ENCODE results near the gene RAB32. TPM values are rescaled to one million over a fixed set of nuclear protein-coding genes. Genes with fewer than 3 reads are reported as not detected.

The RAB32 gene
- total and polyA plus RNA-seq, 3 donors from 2014 or later, result 31.3 to 54.6 (median 39.1) TPM

DNA sequence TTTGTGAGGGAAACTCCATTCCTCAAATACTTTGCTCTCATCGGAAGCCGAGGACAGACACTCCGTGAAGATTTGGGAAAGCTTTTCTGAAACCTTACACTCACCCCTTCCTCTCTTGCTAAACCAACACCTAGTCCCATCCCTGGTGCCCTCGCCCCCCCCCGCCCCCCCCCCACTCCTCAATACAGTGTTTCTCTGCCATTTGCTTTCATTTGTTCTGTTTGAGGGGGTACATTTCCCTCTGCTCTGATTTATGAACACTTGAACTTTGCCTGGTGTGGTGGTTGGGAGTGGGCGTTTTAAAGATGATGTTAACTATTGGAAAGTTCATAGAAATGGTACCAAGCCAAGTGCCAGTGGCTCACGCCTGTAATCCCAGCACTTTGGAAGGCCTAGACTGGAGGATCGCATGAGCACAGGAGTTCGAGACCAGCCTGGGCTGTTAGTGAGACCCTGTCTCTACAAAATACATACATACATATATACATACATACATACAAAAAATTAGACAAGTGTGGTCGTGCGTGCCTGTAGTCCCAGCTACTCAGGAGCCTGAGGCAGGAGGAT is 1.1 kb downstream of the RAB32 start:
- WGBS, 2 donors, result 26 to 32% methylated on average over 9 to 10 of the region's 11 CpGs
- peak overlapping the region; percentile 97 to 99 for H3K27ac ChIP-seq
- intact Hi-C loops (cut with DNase I; ENCODE audit: low total_unique reads), result loop anchor here (5.0 kb wide), 1 partner anchor 153 kb away; no protein-coding TSS in a partner anchor
- TF ChIP-seq, protein P1, sequence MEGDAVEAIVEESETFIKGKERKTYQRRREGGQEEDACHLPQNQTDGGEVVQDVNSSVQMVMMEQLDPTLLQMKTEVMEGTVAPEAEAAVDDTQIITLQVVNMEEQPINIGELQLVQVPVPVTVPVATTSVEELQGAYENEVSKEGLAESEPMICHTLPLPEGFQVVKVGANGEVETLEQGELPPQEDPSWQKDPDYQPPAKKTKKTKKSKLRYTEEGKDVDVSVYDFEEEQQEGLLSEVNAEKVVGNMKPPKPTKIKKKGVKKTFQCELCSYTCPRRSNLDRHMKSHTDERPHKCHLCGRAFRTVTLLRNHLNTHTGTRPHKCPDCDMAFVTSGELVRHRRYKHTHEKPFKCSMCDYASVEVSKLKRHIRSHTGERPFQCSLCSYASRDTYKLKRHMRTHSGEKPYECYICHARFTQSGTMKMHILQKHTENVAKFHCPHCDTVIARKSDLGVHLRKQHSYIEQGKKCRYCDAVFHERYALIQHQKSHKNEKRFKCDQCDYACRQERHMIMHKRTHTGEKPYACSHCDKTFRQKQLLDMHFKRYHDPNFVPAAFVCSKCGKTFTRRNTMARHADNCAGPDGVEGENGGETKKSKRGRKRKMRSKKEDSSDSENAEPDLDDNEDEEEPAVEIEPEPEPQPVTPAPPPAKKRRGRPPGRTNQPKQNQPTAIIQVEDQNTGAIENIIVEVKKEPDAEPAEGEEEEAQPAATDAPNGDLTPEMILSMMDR (IDR thresholded peaks at IDR 0.05), result no peak
- no peak for TF ChIP-seq POLR2A (IDR thresholded peaks at IDR 0.05)
- H3K4me1 ChIP-seq, result peaks cover 11% of the 10 kb centered on the region
- no peaks in the 10 kb centered on the region for H3K36me3 ChIP-seq (ENCODE audit: low read depth, missing control alignments)
- peak overlapping the region; percentile 80 to 82 for H3K4me3 ChIP-seq
- DNase-seq, result no peak
- H3K27me3 ChIP-seq, result no peaks in the 10 kb centered on the region
- H3K9me3 ChIP-seq, result no peaks in the 10 kb centered on the region

- no peaks in the 10 kb centered on the region for H3K27me3 ChIP-seq
- intact Hi-C loops (cut with DNase I; ENCODE audit: low total_unique reads), result no loop called here
- WGBS, 2 donors, result 45 to 56% methylated on average over 5 of the region's 5 CpGs
- no peaks in the 10 kb centered on the region for H3K36me3 ChIP-seq (ENCODE audit: low read depth, missing control alignments)
- H3K4me1 ChIP-seq, result peaks cover 11% of the 10 kb centered on the region
- TF ChIP-seq, protein P1 (IDR thresholded peaks at IDR 0.05), result no peak
- TF ChIP-seq POLR2A (IDR thresholded peaks at IDR 0.05), result no peak
- H3K27ac ChIP-seq, result peak overlapping the region in 1 of 2 donors; percentile 99
- no peak overlapping the region for H3K4me3 ChIP-seq
- H3K9me3 ChIP-seq, result no peaks in the 10 kb centered on the region
- DNase-seq, result no peak
Observed at GRCh38 chr6:146545581-146545980, 1.9 kb downstream of the RAB32 start.

GRCh38 chr6:146546443-146547043 is 2.9 kb downstream of the RAB32 start:
- no peaks in the 10 kb centered on the region for H3K36me3 ChIP-seq (ENCODE audit: low read depth, missing control alignments)
- 58 to 74% methylated on average over 3 of the region's 3 CpGs for WGBS, 2 donors
- no peak overlapping the region for H3K4me3 ChIP-seq
- intact Hi-C loops (cut with DNase I; ENCODE audit: low total_unique reads), result no loop called here
- H3K27ac ChIP-seq, result no peak overlapping the region
- no peaks in the 10 kb centered on the region for H3K9me3 ChIP-seq
- no peak for TF ChIP-seq POLR2A (IDR thresholded peaks at IDR 0.05)
- TF ChIP-seq, protein P1 (IDR thresholded peaks at IDR 0.05), result no peak
- peaks cover 11% of the 10 kb centered on the region for H3K4me1 ChIP-seq
- no peaks in the 10 kb centered on the region for H3K27me3 ChIP-seq
- no peak for DNase-seq

DNA sequence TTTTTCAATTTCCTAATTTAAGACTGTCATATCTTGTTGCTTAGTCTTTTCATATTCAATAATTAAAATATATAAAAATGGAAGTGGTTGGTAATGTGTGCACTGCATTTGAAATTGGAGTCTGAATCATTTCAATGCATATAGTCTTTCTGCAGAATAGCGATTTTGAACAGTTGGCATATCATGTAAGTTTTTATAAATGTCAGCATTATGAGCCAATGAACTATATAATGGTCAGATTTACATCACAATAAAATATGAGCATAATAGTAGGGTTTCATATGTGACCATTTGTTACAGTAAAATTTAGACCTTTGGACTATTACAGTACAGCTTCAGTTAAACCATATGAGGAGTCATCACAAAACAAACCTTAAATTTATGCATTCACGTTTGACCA is 4.3 kb downstream of the RAB32 start:
- WGBS, 2 donors, result 91 to 94% methylated on average over 2 of the region's 2 CpGs
- Histone ChIP-seq H3K9me3 (no peaks in the 10 kb centered on the region), H3K4me1 (peaks cover 11% of the 10 kb centered on the region), H3K4me3 (no peak overlapping the region), H3K36me3 (ENCODE audit: low read depth, missing control alignments) (no peaks in the 10 kb centered on the region), H3K27me3 (no peaks in the 10 kb centered on the region), H3K27ac (no peak overlapping the region)
- TF ChIP-seq, protein P1 (IDR thresholded peaks at IDR 0.05), result no peak
- no peak for TF ChIP-seq POLR2A (IDR thresholded peaks at IDR 0.05)
- no peak for DNase-seq
- intact Hi-C loops (cut with DNase I; ENCODE audit: low total_unique reads), result no loop called here

Measured in testis (tissue), 3 donors.